GM21381 (cell line): ENCODE data around the gene GART.
"Not testable (repeated sequence)": the region's sequence is repeated elsewhere in the genome, so short reads cannot be mapped to it uniquely, and the experiment has no call there.

Source experiments
- ATAC-seq: cut with Tn5 transposase; IDR thresholded peaks from one replicate; pipeline ENCODE4 v1.9.1; 2021; ENCODE audit warnings: mild to moderate bottlenecking, moderate library complexity; ENCODE audit not compliant: unreplicated experiment

GART gene

GRCh38 chr21:33518899-33519298 is 23.0 kb downstream of the GART start:
- no peak for ATAC-seq

GRCh38 chr21:33514229-33514628 is 27.7 kb downstream of the GART start:
- no peak for ATAC-seq

DNA sequence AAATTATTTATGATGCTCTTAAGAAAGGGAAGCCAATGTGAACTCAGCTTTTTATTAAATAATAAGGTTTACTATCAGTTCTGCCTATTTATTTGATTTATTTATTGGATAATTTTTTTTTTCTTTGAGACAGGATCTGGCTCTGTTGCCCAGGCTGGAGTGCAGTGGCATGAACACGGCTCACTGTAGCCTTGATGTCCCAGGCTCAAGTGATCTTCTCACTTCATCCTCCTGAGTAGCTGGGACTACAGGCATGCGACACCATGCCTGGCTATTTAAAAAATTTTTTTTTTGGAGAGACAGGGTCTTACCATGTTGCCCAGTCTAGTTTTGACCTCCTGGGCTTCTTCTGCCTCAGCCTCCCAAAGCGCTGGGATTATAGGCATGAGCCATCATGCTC is 29.4 kb downstream of the GART start:
- ATAC-seq, result no peak

GRCh38 chr21:33511639-33512038 is 30.3 kb downstream of the GART start:
- ATAC-seq, result no peak

DNA sequence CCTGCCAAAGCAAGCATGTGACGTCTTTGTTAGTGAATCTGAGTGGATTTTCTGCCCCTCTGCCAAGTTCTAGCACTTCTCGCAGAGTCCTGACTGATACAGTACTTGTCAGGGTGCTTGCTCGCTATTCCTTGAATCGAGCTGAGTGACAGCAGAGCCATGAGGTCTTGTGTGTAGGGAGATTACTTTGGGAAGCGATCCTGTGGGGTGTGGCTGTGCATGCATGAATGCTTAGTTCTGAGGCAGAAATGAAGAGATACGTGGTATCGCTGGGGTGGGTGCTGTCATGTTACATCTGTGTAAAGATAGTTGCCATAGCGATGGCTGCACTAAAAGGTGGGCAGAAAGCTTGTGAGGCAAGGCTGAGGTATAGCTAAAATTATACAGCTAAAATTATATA is 31.1 kb downstream of the GART start:
- ATAC-seq, result no peak

- not testable (repeated sequence) for ATAC-seq
These were observed 34.9 kb downstream of the GART start for GRCh38 chr21:33507003-33507402.

DNA sequence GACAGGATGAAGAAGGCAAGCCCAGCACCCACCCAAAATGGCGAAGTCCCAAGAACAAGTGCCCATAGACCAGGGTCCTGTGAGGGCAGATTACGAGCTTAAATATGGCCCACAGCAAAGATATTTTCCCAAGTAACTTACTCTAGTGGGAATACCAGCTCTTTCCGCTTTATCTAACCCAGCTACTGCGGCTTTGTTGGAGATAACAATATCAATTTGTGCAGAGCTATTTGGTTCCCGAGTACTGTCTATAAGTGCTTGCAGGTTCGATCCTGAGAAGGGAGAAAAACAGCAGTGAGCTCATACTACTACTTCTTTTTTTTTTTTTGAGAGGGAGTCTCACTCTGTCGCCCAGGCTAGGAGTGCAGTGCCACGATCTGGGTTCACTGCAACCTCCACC is 36.1 kb downstream of the GART start:
- no peak for ATAC-seq

GRCh38 chr21:33496345-33496744 is 45.6 kb downstream of the GART start:
- no peak for ATAC-seq

DNA sequence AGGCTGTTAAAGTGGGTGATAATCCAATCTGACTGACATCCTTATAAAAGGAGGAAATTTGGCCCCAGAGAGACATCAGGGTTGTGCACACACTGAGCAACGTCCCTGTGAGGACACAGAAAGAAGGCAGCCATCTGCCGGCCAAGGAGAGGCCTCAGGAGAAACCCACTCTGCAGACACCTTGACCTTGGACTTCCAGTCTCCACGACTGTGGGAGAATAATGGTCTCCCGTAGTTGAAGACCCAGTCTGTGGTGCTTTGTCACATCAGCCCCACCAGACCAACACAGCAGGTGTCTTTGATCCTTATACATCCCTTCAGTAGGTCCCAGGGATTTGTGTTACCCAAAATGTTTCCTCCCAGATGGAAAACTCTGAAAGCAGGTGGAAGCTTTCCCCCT is 46.2 kb downstream of the GART start:
- no peak for ATAC-seq

GRCh38 chr21:33493756-33494155 is 48.2 kb downstream of the GART start:
- no peak for ATAC-seq

DNA sequence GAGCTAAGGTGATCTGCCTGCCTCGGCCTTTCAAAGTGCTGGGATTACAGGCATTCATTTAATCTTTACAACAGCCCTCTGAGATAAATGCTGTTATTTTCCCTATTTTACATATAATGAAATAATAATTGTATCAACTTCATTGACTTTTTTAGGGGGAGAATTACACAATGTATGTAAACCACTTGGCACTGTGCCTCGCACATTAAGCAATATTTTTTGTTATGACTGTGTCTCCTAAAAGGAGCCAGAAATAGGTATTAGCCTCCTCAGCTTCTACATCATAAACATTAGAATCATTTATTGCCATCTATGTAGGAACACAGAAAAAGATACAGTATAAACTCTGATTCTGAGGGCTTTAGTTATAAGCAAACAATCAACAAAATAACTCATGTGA is 49.3 kb downstream of the GART start:
- no peak for ATAC-seq

DNA sequence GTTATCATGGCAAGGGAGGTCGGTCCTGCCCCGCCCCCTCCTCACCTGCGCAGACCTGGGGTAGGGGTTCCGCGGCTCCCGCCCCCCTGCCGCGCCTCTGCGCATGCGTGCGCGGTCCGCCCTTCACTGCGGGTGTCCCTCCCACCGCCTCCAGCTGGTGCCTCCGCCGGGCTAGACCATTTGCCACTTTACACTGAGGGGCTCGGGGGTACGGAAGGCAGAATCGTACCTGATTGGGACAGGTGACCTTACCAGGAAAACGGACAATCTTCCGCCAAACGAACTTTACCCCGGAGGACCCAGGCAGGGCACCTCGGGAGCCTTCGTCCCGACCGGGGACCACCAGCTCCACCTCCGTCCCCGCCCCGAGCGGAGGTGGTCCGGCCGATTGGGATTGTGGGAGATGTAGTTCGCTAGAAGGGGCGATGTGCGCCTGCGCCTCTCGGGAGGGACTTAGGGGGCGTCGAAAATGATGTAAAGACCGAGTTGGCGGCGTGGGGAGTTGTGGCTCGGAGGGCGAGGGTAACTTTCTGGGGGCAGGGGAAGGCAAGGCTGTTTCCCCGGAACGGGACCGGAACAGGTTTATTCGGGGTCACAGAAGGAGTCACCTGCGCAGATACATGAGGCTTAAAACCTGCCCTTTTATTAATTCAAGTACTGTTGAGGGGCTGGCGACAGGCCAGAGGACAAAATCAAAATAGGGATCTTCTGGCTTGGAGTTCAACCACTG is 50.4 kb downstream of the GART start, which contains the start of gene DNAJC28:
Gene DNAJC28, minus strand, starts transcription at position 344 of the 730 bp plus-strand sequence. CDS start 2,323 bp downstream, outside the sequence.
- ATAC-seq, result peak; percentile 99

DNA sequence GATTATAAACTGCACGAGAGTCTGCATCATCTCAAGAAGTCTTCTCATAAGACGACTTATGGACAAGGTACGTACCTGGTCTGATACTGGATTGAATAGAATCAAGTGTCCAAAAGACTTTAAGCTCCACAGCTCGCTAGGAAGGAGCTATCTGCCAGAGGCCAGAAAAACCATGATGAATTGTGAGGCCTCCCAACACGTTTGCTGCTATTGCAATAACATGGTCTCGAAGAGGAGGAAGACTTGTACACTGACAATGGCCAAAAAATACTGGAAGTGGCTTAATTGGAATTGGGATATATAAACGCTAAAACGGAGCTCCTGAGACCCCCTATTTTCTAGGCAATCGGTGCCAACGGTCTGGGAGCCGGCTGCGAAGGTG is 50.9 kb downstream of the GART start:
- no peak for ATAC-seq

DNA sequence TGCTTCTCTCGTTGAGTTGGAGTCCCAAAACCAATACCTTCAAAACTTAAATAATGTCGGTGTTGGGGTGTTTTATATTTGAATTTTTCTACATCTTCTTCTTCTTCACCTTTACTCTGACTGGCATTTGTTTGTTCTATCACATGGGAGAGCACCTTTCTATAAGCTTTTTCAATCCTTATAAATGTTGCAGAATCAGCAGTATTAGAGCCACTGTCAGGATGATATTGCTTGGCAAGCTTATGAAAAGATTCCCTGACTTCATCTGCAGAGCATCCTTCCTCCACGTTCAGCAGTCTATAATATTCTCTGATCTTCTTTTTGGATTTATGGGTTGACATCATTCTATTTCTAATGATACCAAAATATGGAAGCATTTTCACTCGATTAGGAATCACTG is 53.0 kb downstream of the GART start:
- ATAC-seq, result no peak

DNA sequence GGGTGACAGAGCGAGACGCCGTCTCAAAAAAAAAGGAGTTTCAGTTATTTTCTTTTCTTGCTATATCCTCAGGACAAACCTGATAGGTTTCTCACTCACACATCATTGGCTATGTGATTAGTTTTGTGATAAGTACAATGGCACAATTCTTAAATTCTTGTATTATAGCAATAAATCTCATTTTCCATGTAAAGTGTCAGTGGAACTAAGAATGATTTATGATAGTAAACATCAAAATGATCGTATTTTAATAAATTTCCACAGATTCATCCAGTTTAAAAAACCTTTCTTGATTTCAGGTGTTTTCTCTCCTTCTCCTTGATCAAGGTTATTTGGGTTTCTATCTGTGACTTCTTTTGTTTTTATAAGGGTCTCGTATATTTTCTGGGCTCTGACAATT is 53.9 kb downstream of the GART start:
- ATAC-seq, result no peak

DNA sequence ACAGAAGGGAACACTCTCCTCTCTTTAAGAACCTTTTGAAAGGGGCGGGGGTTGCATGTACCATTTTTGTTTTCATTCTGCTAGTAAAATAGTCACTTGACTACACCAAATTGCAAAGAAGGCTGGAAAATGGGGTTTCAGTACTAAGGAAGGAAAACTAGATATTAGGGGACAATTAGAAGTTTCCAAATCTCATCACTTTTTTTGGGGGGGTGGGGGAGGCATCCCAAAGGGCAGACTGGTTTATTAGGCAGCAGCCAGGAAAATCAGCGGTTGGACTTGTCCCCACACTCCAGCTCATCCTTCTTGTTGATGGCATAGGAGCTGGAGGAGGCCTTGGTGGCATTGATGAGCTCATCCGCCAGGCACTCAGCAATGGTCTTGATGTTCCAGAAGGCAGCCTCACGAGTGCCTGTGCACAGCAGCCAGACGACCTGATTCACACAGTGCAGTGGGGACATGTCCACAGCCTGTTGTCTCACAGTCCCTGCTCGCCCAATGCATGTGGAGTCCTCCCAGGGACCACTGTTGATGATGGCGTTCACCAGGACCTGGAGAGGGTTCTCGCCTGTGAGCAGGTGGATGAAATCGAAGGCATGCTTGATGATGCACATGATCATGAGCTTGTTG is 60.5 kb downstream of the GART start:
- ATAC-seq, result no peak

DNA sequence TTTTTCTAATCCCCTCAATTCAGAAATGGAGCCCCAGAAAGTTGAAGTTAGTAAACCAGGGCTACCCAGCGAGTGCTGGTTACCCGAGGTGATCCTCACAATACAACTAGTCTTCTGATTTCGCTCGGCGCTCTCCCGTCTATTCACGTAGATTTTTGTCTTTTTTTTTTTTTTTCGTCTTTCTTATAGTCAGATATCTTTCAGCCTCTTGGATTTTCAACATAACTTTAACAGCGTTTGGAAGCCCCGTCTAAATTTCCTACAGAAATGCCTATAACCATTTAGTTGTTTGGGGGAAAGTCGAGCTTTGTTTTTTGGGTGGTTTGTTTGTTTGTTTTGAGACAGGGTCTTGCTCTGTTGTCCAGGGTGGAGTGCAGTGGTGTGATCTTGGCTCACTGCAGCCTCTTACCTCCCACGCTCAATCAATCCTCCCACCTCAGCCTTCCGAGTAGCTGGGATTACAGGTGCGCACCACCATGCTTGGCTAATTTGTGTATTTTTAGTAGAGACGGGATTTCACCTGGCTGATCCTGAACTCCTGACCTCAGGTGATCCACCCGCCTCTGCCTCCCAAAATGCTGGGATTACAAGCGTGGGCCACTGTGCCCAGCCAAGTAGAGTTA is 61.3 kb downstream of the GART start:
- no peak for ATAC-seq

GRCh38 chr21:33479679-33480480 is 62.0 kb downstream of the GART start, which contains the start of gene TMEM50B:
Gene TMEM50B, minus strand, starts transcription at chr21:33479974. Its CDS starts 11,089 bp downstream, at chr21:33468885.
- peak; percentile 87 for ATAC-seq

DNA sequence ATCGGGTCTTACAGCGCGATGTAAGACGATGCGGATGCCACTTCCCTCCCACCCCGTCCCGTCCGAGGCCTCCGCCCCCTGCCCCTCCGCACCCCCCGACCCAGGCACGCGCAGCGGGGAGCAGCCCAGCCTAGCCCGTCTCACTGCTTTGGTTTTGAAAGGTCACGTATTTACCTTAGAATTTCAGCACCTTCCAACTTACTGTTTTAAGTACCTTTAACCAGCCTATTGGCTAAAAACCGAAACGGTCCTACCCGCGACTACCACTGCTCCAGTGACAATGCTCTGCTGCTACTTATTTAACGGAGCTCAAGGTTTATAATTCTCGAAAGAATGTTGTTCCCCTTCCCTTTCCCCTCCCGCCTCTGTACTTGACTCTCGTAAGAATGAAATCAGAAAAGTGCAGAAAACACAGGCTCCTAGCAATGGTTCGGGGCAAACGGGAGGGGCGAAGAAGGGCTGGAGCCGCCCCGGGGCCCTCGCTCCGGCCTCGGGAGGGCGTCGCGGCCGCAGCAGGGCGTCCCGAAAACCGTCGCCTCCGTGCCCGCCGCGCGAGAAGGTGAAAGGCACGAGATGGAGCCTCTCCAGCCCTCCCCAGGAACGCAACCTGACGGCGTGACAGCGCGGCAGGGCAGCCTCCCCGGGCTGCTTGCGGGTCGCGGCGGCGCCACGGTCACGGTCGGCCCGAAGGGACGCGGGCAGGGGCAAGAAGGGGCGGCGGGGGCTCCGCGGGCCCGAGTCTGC is 62.8 kb downstream of the GART start:
- peak; percentile 7 for ATAC-seq

DNA sequence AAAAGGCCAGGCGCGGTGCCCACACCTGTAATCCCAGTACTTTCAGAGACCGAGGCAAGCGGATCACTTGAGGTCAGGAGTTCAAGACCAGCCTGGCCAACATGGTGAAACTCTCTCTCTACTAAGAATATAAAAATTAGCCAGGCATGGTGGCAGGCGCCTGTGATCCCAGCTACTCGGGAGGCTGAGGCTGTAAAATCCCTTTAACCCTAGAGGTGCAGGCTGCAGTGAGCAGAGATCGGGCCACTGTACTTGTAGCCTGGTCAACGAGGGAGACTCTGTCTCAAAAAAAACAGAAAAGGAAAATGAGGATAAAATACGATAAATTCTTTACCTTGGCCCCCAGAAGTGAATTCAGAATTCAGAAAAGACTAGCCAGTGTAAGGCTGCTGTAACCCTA is 63.7 kb downstream of the GART start:
- ATAC-seq, result no peak

DNA sequence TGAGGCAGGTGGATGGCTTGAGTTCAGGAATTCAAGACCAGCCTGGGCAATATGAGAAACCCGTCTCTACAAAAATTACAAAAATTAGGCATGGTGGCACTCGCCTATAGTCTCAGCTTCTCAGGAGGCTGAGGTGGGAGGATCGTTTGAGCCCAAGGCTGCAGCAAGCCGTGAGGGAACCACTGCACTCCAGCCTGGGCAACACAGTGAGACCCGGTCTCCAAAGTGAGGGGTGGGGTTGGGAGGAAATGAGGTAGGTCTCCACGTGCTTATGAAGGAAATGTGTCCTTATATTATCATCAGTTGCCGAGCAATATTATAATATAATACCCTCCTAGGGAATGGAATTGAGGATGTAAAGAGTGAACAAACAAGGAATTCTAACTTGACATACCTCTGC is 64.9 kb downstream of the GART start:
- no peak for ATAC-seq
